ENCODE results near the gene FCAMR.
A peak's percentile ranks its signal among the peaks of the same experiment; 100 is the strongest.

FCAMR gene

DNA sequence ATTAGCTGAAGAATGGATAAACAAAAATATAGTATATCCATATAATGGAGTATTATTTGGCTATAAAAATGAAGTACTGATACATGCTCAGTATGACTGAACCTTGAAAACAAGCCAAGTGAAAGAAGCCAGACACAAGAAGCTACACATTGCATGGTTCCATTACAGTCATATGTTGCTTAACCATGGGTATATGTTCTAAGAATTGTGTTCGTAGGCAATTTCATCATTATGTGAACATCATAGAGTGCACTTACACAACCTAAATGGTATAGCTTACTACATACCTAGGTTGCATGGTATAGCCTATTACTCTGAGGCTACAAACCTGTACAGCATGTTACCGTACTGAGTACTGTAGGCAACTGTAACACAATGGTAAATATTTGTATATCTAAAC, 28.6 kb upstream of the FCAMR start:
- no peak for DNase-seq (ENCODE audit: low spot score)

DNA sequence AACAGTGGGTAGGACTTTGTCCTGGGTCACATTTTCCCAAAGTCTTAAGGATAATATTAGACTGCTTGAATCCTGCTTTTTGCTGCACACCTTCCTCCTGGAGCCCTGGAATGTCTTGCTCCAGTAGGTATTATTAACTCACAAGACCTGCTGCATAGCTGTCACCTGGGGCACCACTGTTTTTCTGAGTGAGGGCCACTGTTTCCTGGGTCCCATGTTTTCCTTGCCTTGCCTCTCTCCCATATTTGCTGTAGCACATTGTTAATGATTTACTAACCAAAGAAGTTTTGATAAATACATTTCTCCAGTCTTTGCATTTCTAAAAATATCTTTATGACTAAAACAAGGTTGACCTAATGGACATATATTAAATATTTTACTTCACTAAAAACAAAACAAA, 22.5 kb upstream of the FCAMR start:
- no peak for DNase-seq (ENCODE audit: low spot score)

GRCh38 chr1:206987873-206988272, 17.6 kb upstream of the FCAMR start:
- DNase-seq (ENCODE audit: low spot score): no peak

DNA sequence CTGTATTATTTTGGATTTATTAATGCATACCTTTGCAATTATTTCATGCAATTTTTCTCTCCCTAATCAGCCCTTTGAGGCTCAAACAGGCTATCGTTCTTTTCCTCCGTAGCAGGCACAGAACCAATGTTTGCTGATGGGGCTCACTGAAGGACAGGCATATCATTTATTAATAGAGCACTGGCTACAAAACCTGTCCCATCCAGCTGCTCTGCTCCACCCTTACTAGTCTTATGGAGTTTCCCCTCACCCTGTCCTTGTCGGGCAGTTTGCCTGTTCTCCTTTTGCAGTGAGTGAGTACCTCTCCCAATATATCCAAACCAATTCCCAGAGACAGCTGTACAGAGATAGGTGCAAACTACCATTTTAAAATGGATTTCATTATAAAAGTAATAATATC, 16.6 kb upstream of the FCAMR start:
- no peak for DNase-seq (ENCODE audit: low spot score)

DNA sequence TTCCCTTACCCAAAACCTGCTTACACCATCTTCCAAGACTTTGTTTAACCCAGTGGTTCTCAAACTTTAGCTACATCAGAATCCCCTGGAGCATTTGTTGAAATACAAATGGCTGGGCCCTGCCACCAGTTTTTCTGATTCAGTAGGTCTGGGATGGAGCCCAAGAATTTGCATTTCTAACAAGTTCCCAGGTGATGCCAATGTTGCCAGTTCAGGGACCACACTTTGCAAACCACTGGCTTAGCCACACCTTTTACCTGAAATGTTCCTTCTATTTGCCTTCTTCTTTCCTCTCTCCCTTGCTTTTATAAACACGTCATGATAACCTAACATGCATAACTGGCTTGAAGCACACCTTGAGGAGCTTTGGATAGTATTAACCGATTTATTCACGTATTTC, 16.1 kb upstream of the FCAMR start:
- DNase-seq (ENCODE audit: low spot score): no peak

DNA sequence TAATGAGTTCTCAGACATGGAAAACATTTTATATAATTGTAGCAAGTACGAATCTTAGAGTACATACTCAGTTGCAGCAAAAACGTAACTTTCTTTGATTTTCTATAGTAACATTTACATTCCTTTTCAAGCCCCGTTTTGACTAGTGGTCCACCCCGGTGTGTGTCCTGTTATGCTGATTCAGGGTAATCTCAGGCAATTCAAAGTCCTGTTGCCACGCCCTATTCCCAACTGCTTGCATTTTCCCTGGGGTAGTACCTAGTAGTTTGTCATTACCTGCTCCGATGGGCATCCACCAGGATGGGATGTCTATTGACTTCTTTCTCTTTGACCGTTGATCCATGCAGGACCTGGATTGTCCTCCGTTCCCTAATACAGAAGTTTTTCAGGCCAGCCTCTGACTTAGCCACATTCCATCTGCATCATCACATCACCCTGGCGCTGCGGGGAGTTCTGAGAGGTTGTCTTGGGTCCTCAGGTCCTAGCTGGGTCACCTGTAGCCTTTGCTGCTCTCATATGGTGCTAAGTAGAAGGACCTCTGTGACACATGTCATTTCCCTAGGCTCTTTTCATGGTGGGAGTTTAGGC, 15.0 kb upstream of the FCAMR start:
- no peak for DNase-seq (ENCODE audit: low spot score)

DNA sequence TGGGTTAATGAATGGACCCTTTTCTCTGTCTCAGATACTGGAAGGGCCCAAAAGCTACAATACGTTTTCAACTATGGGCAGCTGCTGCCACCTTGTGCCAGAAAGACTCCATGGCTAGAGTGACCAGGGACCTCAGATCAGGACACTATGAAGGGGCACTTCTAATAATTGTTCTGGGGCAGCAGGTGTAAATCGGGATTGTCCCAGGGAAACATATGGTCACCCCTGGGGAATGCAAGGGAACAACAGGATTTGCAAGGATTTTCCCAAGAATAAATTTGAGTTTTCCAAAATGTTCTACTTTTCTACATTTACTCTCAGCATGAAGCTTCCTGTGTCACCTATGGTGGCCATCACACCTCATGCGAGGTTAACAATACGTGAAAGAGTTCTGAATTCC, 12.0 kb upstream of the FCAMR start:
- DNase-seq (ENCODE audit: low spot score): peak; percentile 60

DNA sequence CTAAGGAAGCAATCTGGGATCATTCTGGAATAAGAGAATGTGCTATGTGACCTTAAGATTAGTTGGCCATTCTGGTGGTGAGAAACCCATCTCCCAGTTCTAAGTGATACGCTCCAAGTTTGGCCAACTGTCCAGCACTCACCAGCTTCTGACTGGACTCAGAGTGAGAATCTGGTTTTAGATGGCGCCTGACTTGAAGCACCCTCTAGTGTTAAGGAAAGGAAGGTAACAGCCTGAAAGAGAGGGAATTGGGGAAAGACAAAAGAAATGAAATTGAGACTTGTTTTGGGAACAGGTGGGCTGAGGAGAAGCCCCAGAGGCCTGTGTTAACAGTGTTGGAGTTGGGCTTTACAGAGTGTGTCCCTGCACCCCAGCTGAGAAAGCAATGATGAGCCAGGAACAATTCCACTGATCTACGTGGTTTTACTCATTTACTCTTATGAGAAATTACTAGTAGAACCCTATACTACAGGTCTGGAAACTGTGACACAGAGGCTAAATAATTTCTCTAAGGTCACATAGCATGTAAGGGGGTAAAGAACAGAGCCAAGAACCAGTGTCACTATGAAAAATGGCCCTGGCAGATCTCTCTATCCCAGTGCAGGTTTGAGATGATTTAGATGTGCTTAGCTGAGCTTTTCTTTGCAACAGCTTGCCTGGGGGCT, 9.3 kb upstream of the FCAMR start:
- DNase-seq (ENCODE audit: low spot score): peak; percentile 13

DNA sequence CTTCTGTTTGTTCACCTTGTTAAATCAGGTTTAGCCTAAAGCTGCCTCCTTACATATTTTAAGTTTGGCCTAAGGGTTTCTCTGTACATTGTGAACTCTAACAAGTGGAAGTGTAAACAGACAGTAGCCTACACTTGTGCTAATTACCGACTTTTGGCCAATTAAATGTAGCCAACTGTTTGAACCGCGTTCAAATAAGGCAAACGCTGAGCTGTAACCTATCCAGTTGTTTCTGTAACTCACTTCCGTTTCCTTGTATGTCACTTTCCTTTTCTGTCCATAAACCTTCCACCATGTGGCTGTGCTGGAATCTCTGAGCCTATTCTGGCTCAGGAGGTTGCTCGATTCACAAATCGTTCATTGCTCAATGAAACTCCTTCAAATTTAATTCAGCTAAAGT, 8.0 kb upstream of the FCAMR start:
- DNase-seq (ENCODE audit: low spot score): no peak

GRCh38 chr1:206975306-206975705, 5.0 kb upstream of the FCAMR start:
- DNase-seq (ENCODE audit: low spot score): no peak

DNA sequence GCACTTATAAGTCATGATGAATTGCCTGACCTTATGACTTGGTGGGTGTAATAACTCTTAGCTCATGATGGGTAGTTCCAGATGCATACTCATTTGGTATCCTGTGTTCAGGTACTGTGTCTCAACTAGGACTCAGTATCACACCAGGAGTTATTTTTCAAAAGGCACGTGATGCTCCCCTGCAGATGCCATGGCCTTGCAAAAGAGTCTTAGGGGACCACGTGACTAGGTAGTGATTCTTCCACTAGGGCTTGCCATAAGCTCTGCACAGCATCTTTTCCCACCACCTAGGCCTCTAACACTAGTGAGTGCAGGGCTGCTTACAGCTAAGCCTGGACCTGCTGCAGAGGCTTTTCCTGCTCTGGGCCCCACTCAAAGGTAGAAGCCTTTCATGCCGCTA, 3.9 kb upstream of the FCAMR start:
- no peak for DNase-seq (ENCODE audit: low spot score)

DNA sequence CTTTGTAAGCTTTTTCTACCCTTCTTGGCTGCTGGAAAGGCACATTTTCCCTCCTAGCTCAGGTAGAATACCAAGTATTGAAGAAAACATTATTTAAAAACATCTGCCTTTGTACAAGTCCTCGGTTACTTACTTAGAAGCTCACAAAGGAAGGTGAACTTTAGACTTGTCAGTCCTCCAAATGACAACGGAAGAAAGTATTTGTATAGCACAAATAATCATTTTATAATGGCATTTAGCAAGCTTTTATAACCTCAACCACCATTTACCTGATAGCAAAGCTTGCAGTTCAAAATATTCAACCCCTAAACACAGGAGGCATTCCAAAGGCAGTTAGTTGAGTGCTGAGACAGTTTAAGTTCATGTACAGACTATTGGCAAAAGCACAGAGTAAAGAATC, 2.5 kb upstream of the FCAMR start:
- no peak for DNase-seq (ENCODE audit: low spot score)

DNA sequence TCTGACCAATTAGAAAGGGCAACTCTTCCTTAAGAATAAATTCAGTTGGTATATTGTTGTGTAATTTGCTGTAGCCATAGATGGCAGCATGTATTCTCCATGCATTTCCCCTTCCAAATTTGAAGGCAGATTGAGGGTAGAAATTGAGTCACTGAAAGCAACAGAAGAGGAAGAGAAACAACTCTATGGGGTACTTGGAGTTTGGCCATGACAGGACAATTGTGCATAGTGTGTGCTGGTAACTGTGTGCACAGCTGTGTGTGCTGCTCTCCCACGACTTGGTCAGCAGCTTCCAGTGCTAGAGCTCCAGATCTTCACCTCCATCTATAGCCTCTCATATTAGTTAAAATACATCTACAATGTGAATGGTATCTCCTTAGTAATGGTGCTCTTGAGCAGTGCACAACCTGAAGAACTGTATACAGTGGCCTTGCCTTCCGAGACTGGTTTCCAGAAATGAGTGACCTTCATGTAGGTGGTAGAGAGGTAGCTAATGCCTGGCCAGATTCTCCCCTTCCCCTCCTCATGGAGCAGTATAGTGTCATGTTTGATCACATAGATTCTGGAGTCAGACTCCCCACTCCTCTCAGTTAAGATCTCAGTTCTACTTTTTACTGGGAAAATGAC, 882 bp upstream of the FCAMR start:
- no peak for DNase-seq (ENCODE audit: low spot score)

DNA sequence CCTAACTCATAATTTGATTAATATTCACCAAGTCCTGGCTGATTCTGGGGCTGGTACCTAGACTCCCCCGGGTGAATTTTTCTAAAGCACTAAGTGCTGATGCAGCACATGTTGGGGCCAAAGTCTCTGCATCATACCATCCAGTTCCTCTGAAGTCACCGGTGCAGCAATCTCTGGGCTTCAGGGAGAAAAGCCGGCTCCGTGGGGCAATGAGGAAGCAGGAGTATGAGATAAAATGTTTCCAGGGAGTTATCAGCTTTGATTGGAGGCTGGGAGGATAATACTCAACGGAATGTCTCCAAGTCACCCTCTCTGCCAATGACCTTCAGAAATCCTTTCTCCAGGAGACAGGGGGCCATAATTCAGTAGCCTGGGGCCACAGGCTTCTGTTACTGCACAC, 1.2 kb downstream of the FCAMR start:
- no peak for DNase-seq (ENCODE audit: low spot score)

GRCh38 chr1:206967096-206967849, 3.0 kb downstream of the FCAMR start:
- no peak for DNase-seq (ENCODE audit: low spot score)

- DNase-seq (ENCODE audit: low spot score): no peak
Observed at GRCh38 chr1:206965781-206966180, 4.5 kb downstream of the FCAMR start.

- DNase-seq (ENCODE audit: low spot score): no peak
Observed at GRCh38 chr1:206963740-206964139, 6.5 kb downstream of the FCAMR start.

GRCh38 chr1:206963119-206963712, 7.0 kb downstream of the FCAMR start:
- no peak for DNase-seq (ENCODE audit: low spot score)

DNA sequence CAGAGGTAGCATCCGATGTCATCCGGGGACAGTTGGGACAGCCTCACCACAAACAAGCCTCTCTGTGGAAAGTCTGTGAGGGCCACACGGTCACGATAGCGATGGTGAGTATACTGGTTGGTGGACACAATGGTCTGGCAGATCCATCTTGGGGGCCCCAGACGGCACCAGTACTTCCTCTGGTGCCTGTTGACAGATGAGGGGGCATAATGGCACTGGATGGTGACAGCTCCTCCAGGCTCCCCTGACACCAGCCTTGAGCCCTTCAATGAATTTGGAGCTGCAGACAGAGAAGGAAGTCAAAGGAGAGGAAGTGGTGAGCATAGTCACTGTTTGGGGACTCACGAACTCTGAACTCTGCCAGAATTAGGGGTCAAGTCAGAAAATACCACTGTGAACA, 8.0 kb downstream of the FCAMR start:
- no peak for DNase-seq (ENCODE audit: low spot score)

GRCh38 chr1:206961668-206962067, 8.6 kb downstream of the FCAMR start:
- DNase-seq (ENCODE audit: low spot score): no peak

- DNase-seq (ENCODE audit: low spot score): no peak
Observed at GRCh38 chr1:206960676-206961386, 9.4 kb downstream of the FCAMR start.

GRCh38 chr1:206958144-206958543, 12.1 kb downstream of the FCAMR start:
- DNase-seq (ENCODE audit: low spot score): no peak
